ENCODE results near the gene TM4SF1. TPM values are rescaled to one million over a fixed set of nuclear protein-coding genes. Genes with fewer than 3 reads are reported as not detected.

The TM4SF1 gene
- total and polyA plus RNA-seq, 2 donors (not counting 1 experiment from before 2014, with no cell fraction given), result not detected

DNA sequence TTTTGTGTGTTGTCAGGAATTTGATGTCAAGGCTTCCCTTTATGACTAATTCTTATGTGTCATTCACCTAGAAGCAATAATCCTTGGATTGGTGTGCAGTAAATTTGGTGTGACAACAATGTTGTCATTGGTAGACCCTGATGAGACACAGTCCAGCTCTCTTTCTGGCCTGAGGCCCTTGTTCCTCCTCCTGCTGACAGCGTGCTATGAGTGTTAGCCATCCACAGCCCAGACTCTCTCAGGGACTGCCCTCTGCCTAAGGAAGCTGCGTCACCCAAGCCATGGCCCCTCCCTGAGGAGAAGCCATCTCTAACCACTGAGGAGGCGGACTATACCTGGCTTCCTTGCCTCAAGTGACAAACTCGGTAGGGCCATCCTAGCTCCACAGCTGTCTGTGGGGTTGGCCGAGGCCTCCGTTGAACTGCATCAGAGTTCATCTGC is 13.3 kb upstream of the TM4SF1 start:
- Histone ChIP-seq H3K79me2 (ENCODE audit: control insufficient read depth, insufficient read depth, low read length) (no peaks in the 10 kb centered on the region), H3K36me3 (replicated peaks in 1 of 2; ENCODE audit: control extremely low read depth in 1 of 2, control insufficient read depth in 1 of 2, extremely low read depth in 1 of 2, insufficient read depth in 2 of 2, low read length in 1 of 2) (no peaks in the 10 kb centered on the region), H3K9me3 (ENCODE audit: control extremely low read depth in 1 of 3, control insufficient read depth in 2 of 3, insufficient read depth in 1 of 3, low read length in 2 of 3) (no peaks in the 10 kb centered on the region), H3K27me3 (replicated peaks in 1 of 4; ENCODE audit: control extremely low read depth in 1 of 4, control insufficient read depth in 3 of 4, insufficient read depth in 4 of 4, low read length in 3 of 4) (no peaks in the 10 kb centered on the region), H3K4me3 (ENCODE audit: control extremely low read depth in 1 of 5, extremely low read depth in 1 of 5, insufficient read depth in 1 of 5, low read depth in 2 of 5, low read length in 4 of 5) (no peak overlapping the region), H3K27ac (ENCODE audit: low read length in 2 of 2) (no peak overlapping the region), H3K9ac (ENCODE audit: low read length) (no peak overlapping the region), H2AFZ (ENCODE audit: insufficient read depth, low read depth, low read length, poor library complexity, severe bottlenecking) (no peak overlapping the region), H4K20me1 (ENCODE audit: control insufficient read depth, insufficient read depth, low read length, poor library complexity, severe bottlenecking) (no peaks in the 10 kb centered on the region), H3K4me2 (replicated peaks; ENCODE audit: low read depth, low read length, poor library complexity, severe bottlenecking) (no peak overlapping the region), H3K4me1 (ENCODE audit: control insufficient read depth in 2 of 2, insufficient read depth in 2 of 2, low read length in 2 of 2) (no peaks in the 10 kb centered on the region)
- TF ChIP-seq, protein P1, sequence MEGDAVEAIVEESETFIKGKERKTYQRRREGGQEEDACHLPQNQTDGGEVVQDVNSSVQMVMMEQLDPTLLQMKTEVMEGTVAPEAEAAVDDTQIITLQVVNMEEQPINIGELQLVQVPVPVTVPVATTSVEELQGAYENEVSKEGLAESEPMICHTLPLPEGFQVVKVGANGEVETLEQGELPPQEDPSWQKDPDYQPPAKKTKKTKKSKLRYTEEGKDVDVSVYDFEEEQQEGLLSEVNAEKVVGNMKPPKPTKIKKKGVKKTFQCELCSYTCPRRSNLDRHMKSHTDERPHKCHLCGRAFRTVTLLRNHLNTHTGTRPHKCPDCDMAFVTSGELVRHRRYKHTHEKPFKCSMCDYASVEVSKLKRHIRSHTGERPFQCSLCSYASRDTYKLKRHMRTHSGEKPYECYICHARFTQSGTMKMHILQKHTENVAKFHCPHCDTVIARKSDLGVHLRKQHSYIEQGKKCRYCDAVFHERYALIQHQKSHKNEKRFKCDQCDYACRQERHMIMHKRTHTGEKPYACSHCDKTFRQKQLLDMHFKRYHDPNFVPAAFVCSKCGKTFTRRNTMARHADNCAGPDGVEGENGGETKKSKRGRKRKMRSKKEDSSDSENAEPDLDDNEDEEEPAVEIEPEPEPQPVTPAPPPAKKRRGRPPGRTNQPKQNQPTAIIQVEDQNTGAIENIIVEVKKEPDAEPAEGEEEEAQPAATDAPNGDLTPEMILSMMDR (IDR thresholded peaks at IDR 0.05), result no peak
- no peak for TF ChIP-seq EZH2 (IDR thresholded peaks at IDR 0.05; ENCODE audit: borderline replicate concordance, insufficient read depth, low read depth, low read length, poor library complexity, severe bottlenecking)
- intact Hi-C loops (cut with micrococcal nuclease), result no loop called here
- no peaks in the 10 kb centered on the region for H3K4me1 Mint-ChIP-seq
- DNase-seq (no peak), ATAC-seq (ENCODE audit: low read depth) (no peak)
- no peak overlapping the region for H3K27ac Mint-ChIP-seq
- ChIA-PET POLR2A (no interaction called here), CTCF (no interaction called here)
- H3K27me3 Mint-ChIP-seq, result no peaks in the 10 kb centered on the region
- no peak overlapping the region for H3K4me3 Mint-ChIP-seq
- no peaks in the 10 kb centered on the region for H3K9me3 Mint-ChIP-seq (ENCODE audit: insufficient read depth)
- 92% methylated on average over 6 of the region's 6 CpGs for WGBS (ENCODE audit: insufficient coverage)

DNA sequence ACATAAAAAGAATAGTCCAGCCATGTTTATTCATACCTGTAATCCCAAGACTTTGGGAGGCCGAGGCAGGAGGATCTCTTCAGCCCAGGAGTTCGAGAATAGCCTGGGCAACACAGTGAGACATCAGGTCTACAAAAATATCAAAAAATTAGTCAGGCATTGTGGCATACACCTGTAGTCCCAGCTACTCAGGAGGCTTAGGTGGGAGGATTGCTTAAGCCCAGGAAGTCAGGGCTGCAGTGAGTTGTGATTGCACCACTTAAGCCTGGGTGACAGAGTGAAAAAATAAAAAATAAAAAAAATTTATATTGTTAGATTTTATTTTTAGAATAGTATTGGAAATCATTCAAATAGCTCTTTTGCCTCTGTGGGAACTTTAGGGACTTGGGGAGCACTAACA is 12.8 kb upstream of the TM4SF1 start:
- no peak for TF ChIP-seq EZH2 (IDR thresholded peaks at IDR 0.05; ENCODE audit: borderline replicate concordance, insufficient read depth, low read depth, low read length, poor library complexity, severe bottlenecking)
- TF ChIP-seq, protein P1 (IDR thresholded peaks at IDR 0.05), result no peak
- no peak overlapping the region for H3K4me2 ChIP-seq (replicated peaks; ENCODE audit: low read depth, low read length, poor library complexity, severe bottlenecking)
- 80% methylated on average over 1 of the region's 2 CpGs for WGBS (ENCODE audit: insufficient coverage)

More for the DNA sequence above, 12.8 kb upstream of the TM4SF1 start:
- ChIA-PET POLR2A (no interaction called here), CTCF (no interaction called here)
- no peak overlapping the region for H2AFZ ChIP-seq (ENCODE audit: insufficient read depth, low read depth, low read length, poor library complexity, severe bottlenecking)
- no peaks in the 10 kb centered on the region for H3K9me3 ChIP-seq (ENCODE audit: control extremely low read depth in 1 of 3, control insufficient read depth in 2 of 3, insufficient read depth in 1 of 3, low read length in 2 of 3)
- Mint-ChIP-seq H3K4me1 (no peaks in the 10 kb centered on the region), H3K4me3 (no peak overlapping the region), H3K9me3 (ENCODE audit: insufficient read depth) (no peaks in the 10 kb centered on the region), H3K27ac (no peak overlapping the region), H3K27me3 (no peaks in the 10 kb centered on the region)
- ATAC-seq (ENCODE audit: low read depth) (no peak), DNase-seq (no peak)
- H3K27ac ChIP-seq (ENCODE audit: low read length in 2 of 2), result no peak overlapping the region
- H3K4me3 ChIP-seq (ENCODE audit: control extremely low read depth in 1 of 5, extremely low read depth in 1 of 5, insufficient read depth in 1 of 5, low read depth in 2 of 5, low read length in 4 of 5), result no peak overlapping the region
- no peaks in the 10 kb centered on the region for H3K79me2 ChIP-seq (ENCODE audit: control insufficient read depth, insufficient read depth, low read length)
- H3K9ac ChIP-seq (ENCODE audit: low read length), result no peak overlapping the region
- H3K27me3 ChIP-seq (replicated peaks in 1 of 4; ENCODE audit: control extremely low read depth in 1 of 4, control insufficient read depth in 3 of 4, insufficient read depth in 4 of 4, low read length in 3 of 4), result no peaks in the 10 kb centered on the region
- no peaks in the 10 kb centered on the region for H4K20me1 ChIP-seq (ENCODE audit: control insufficient read depth, insufficient read depth, low read length, poor library complexity, severe bottlenecking)
- H3K36me3 ChIP-seq (replicated peaks in 1 of 2; ENCODE audit: control extremely low read depth in 1 of 2, control insufficient read depth in 1 of 2, extremely low read depth in 1 of 2, insufficient read depth in 2 of 2, low read length in 1 of 2), result no peaks in the 10 kb centered on the region
- intact Hi-C loops (cut with micrococcal nuclease), result no loop called here
- H3K4me1 ChIP-seq (ENCODE audit: control insufficient read depth in 2 of 2, insufficient read depth in 2 of 2, low read length in 2 of 2), result no peaks in the 10 kb centered on the region

All from B cell (primary cell).